MG63 (cell line): Measurements from ENCODE around the gene MARCHF11. TPM values are rescaled to one million over a fixed set of nuclear protein-coding genes. Genes with fewer than 3 reads are reported as not detected.

Source experiments
- DNase-seq: peaks from one replicate; pipeline ENCODE4 v3.0.0-alpha.2; 2020
- H3K27me3 ChIP-seq: fragments of 250-450 bp; sonication (Bioruptor Pico); 2 replicates; pipeline ENCODE4 v1.5.1; 2020; ENCODE audit warnings: mild to moderate bottlenecking, moderate library complexity
- H3K36me3 ChIP-seq: fragments of 250-450 bp; sonication (Bioruptor Pico); 2 replicates; pipeline ENCODE4 v1.5.1; 2020; ENCODE audit warnings: mild to moderate bottlenecking, moderate library complexity
- H3K4me3 ChIP-seq: fragments of 250-450 bp; sonication (Bioruptor Pico); 2 replicates; pipeline ENCODE4 v1.5.1; 2020; ENCODE audit warnings: mild to moderate bottlenecking, moderate library complexity
- H3K9me3 ChIP-seq: fragments of 250-450 bp; sonication (Bioruptor Pico); 2 replicates; pipeline ENCODE4 v1.5.1; 2020; ENCODE audit warnings: mild to moderate bottlenecking, moderate library complexity
- total RNA-seq: library from RNA; depleted of rRNA; stranded (reverse); fragments of >200 nt; shearing (Covaris generic); gene quantifications from 2 replicates; pipeline ENCODE4 v1.2.3, GENCODE V29; 2014; ENCODE audit warnings: low replicate concordance

The MARCHF11 gene
- total RNA-seq, 1 experiment from 2014 or later = not detected

DNA sequence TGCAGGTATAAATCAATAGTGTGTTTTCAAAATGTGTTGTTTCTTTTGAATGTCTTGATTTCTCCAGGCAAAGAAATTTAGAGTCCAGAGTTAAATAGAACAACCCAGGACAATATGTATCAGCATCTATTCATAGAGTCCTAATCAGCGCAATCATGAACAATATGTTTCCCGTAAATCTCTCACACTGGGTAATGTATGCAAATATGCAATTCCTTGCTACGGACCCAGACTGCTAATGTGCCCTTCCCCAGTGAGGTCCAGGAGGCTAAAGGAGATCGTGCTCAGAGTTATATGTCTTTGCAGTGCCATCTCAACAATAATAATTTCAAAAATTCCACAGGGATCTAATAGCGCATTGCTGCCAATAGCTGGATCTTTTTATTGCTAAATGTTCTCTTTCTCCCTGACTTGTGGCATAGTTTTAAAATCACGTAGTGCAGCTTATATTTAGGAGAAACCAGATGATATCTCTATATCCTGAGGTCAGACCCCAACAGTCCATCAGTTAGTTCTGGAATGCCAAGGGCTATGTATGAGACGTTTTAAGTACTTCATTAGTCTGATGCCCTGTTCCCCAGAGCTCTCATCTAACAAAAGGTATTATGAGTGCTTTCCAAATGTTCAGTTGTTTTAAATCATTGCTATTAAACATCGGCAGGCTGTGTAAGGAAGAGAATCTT is 145.1 kb downstream of the MARCHF11 start:
- DNase-seq = no peak
- Histone ChIP-seq H3K27me3 (peaks cover 13% of the 10 kb centered on the region), H3K9me3 (no peaks in the 10 kb centered on the region), H3K4me3 (no peak overlapping the region), H3K36me3 (no peaks in the 10 kb centered on the region)

DNA sequence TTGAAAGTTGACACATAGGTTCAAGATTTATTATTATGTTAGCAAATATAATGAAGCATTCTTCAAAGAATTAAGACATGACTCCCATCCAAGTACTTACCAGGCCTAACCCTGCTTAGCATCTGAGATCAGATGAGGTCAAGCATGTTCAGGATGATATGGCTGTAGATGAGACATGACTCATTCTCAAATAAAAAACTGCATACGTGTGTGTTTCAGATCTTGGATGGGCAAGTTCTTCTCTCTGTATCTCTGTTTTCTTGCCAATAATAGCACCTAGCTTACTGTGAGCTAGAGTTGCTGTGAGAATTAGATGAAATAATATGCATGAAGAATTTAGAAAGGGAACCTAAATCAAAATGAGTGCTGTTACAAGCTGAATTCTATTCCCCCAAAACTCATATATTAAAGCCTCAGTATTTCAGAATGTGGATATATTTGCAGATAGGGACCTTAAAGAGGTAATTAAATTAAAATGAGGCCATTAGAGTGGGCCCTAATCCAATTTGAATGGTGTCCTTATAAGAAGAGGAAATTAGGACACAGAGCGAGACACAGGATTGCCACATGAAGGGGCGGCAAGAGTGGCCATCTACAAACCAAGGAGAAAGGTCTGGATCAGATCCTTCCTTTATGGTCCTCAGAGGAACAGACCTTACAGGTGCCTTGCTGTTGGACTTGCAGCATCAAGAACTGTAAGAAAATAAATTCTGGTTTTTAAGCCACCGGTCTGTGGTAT is 146.2 kb downstream of the MARCHF11 start:
- Histone ChIP-seq H3K27me3 (peaks cover 13% of the 10 kb centered on the region), H3K9me3 (no peaks in the 10 kb centered on the region), H3K4me3 (no peak overlapping the region), H3K36me3 (no peaks in the 10 kb centered on the region)
- no peak for DNase-seq

DNA sequence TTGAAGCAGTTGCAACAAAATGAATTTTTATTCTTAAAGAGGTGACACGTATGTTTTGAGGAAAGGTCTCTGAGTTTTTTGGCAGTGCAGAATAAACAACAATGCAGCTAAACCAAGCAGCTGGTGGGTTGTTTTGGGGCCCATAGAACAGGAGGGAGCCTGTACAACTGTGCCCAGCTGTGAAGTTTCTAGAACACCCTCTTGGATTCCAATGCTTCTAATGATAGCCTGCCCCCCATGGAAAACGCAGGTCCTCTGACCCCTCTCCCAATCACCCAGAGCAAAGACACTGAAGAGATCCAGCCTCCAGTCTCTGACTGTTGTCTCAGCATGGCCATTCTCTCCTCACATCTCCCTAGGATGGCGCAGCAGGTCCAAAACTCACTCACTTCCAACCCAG is 150.9 kb downstream of the MARCHF11 start:
- no peaks in the 10 kb centered on the region for H3K9me3 ChIP-seq
- H3K4me3 ChIP-seq = no peak overlapping the region
- H3K36me3 ChIP-seq = no peaks in the 10 kb centered on the region
- DNase-seq = no peak
- H3K27me3 ChIP-seq = no peaks in the 10 kb centered on the region

DNA sequence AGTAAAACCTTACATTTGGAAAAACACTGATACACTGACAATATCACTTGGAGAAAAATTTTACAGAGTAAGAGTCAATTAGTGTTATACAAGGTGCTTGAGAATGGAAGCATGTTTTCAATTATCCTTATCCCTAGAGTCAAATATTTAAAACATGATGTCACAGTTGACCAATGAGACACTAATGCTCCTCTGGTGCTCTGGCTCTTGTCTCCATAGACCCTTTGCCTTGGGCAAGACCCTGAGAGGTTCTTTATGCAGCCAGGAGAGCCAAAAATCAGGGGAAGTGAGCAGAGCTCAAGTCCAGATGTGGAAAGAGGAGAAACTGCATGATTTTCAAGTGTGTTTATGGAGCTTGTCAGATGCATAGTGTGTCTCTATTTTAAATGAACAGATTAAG is 153.9 kb downstream of the MARCHF11 start:
- Histone ChIP-seq H3K4me3 (no peak overlapping the region), H3K27me3 (0 out of 2 replicates have a peak, but pooled peaks cover 2% of the 10 kb centered on the region), H3K36me3 (no peaks in the 10 kb centered on the region), H3K9me3 (no peaks in the 10 kb centered on the region)
- DNase-seq = no peak

DNA sequence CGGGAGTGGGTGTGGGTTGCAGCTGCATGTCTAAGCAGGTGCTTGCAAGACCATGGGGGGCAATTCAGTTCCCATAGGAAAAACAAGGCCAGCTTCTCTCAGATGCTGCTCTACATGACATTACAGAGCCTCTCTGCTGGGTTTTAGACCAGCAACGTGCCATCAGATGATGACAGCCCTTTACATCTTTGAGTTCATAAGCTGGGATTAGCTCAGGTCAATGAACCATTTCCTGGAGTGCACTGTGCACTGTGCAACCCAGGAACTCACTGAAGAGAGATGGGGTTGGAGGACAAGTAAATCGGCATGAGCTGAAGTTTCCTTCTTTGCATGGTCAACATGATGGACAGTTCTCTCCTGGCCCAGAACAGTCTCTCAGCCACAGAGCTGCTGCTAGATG is 160.6 kb downstream of the MARCHF11 start:
- no peak overlapping the region for H3K4me3 ChIP-seq
- 0 out of 2 replicates have a peak, but pooled peaks cover 2% of the 10 kb centered on the region for H3K27me3 ChIP-seq
- no peaks in the 10 kb centered on the region for H3K36me3 ChIP-seq
- no peak for DNase-seq
- no peaks in the 10 kb centered on the region for H3K9me3 ChIP-seq

DNA sequence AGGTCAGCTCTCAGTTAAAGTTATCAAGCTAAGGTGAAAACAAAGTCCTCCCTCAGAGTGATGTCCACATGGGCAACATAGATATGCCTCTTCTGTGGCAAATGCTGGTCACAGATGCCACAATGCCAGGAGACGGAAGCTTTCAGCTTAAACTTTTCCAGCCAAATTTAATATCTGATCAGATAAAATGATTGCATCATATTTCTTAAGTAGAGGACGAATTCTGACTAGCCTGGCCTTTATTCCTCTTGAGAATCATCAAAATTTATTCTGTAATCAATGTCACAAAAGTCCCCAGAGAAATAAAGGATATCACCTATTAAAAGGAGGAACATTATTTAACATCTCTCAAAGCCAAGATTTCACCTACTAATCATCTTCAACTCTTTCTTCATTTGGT is 161.9 kb downstream of the MARCHF11 start:
- no peak for DNase-seq
- Histone ChIP-seq H3K27me3 (0 out of 2 replicates have a peak, but pooled peaks cover 2% of the 10 kb centered on the region), H3K36me3 (no peaks in the 10 kb centered on the region), H3K9me3 (no peaks in the 10 kb centered on the region), H3K4me3 (no peak overlapping the region)
